ENCODE data around the gene TNFAIP8L3. TPM values are rescaled to one million over a fixed set of nuclear protein-coding genes. Genes with fewer than 3 reads are reported as not detected.

Gene TNFAIP8L3
- total RNA-seq, 1 donor from 2014 or later: 4.6 TPM

DNA sequence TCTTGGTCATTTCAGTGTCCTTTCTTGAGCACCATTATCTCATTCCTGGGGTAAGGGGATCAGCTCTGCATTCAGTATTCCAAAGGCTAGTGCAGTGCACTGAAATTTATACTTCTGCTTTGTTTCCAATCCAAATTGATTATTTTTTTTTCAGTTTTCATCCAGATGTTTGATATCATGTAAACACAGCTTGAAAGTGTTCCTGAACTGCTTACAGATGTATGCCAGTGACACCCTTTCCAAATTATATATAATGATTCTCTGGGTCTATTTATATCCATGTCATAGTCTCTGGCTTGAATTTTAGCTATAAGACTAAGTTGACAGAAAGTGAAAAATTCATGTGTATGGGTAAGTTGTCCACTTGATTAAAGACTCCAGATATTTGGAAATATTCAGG lies 11.8 kb upstream of the TNFAIP8L3 start:
- no peak for DNase-seq (ENCODE audit: low spot score)
- Mint-ChIP-seq H3K4me1 (ENCODE audit: low read depth) (peaks cover 34% of the 10 kb centered on the region), H3K27me3 (ENCODE audit: low read depth) (peaks cover 8% of the 10 kb centered on the region), H3K4me3 (ENCODE audit: unreplicated experiment) (no peak overlapping the region), H3K36me3 (ENCODE audit: low read depth) (peaks cover 2% of the 10 kb centered on the region), H3K27ac (ENCODE audit: unreplicated experiment) (no peak overlapping the region), H3K9me3 (ENCODE audit: low read depth) (no peaks in the 10 kb centered on the region)
- no peak for TF ChIP-seq CTCF (IDR thresholded peaks at IDR 0.05)

DNA sequence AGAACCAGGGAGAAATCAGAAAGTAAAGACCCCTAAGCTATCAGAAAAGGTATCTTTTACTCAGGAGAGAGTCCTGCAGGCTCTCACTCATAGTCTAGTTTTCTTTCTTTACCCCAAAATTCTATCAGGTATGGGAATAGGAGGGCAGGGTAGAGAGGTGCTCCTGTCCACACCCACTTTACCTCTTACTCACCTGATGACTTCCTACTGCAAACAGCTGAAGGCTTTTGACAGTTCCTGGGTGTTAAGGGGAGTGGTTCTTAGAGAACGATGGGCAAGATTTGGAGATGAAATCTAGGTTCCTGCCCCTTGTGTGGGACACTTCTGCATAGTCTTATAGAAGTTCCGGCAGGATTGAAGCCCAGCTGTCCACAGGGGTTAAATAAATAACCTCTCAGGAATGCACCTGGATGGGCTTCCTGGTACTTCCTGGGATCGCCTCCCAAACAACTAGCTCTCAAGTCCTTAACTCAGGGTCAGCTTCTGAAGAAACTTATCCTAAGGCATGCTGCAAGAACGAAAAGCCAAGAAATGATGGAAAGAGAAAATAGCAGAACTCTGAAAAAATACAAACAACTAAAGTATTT lies 10.8 kb upstream of the TNFAIP8L3 start:
- Mint-ChIP-seq H3K4me3 (ENCODE audit: unreplicated experiment) (no peak overlapping the region), H3K27ac (ENCODE audit: unreplicated experiment) (no peak overlapping the region), H3K36me3 (ENCODE audit: low read depth) (peaks cover 2% of the 10 kb centered on the region), H3K27me3 (ENCODE audit: low read depth) (peaks cover 8% of the 10 kb centered on the region), H3K9me3 (ENCODE audit: low read depth) (no peaks in the 10 kb centered on the region), H3K4me1 (ENCODE audit: low read depth) (peaks cover 29% of the 10 kb centered on the region)
- no peak for DNase-seq (ENCODE audit: low spot score)
- TF ChIP-seq CTCF (IDR thresholded peaks at IDR 0.05): no peak

- Mint-ChIP-seq H3K27me3 (ENCODE audit: low read depth) (peaks cover 9% of the 10 kb centered on the region), H3K9me3 (ENCODE audit: low read depth) (no peaks in the 10 kb centered on the region), H3K4me1 (ENCODE audit: low read depth) (peaks cover 21% of the 10 kb centered on the region), H3K4me3 (ENCODE audit: unreplicated experiment) (no peak overlapping the region), H3K36me3 (ENCODE audit: low read depth) (peaks cover 2% of the 10 kb centered on the region), H3K27ac (ENCODE audit: unreplicated experiment) (no peak overlapping the region)
- no peak for DNase-seq (ENCODE audit: low spot score)
- no peak for TF ChIP-seq CTCF (IDR thresholded peaks at IDR 0.05)
These were observed 9.8 kb upstream of the TNFAIP8L3 start for GRCh38 chr15:51104512-51104911.

DNA sequence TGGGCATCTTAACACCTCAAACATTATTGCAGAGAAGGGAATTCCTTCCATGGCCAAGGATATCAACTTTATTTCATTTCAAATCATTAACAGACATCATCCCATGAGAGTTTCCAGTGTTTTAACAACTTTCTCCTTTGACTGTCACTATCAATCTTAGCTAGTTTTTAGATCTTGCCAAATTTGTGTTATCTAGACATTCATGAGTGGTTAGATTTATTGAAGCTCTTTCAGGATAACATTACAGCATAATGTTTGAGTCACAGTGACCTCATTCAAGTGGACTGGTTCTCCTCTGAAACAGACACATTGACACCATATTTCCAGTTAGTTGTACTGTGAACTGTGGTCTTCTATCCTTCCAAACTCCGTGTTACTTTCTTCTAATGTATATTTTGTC lies 8.6 kb upstream of the TNFAIP8L3 start:
- Mint-ChIP-seq H3K4me1 (ENCODE audit: low read depth) (peaks cover 10% of the 10 kb centered on the region), H3K4me3 (ENCODE audit: unreplicated experiment) (no peak overlapping the region), H3K27me3 (ENCODE audit: low read depth) (peaks cover 10% of the 10 kb centered on the region), H3K9me3 (ENCODE audit: low read depth) (no peaks in the 10 kb centered on the region), H3K27ac (ENCODE audit: unreplicated experiment) (no peak overlapping the region), H3K36me3 (ENCODE audit: low read depth) (peaks cover 2% of the 10 kb centered on the region)
- no peak for TF ChIP-seq CTCF (IDR thresholded peaks at IDR 0.05)
- no peak for DNase-seq (ENCODE audit: low spot score)

DNA sequence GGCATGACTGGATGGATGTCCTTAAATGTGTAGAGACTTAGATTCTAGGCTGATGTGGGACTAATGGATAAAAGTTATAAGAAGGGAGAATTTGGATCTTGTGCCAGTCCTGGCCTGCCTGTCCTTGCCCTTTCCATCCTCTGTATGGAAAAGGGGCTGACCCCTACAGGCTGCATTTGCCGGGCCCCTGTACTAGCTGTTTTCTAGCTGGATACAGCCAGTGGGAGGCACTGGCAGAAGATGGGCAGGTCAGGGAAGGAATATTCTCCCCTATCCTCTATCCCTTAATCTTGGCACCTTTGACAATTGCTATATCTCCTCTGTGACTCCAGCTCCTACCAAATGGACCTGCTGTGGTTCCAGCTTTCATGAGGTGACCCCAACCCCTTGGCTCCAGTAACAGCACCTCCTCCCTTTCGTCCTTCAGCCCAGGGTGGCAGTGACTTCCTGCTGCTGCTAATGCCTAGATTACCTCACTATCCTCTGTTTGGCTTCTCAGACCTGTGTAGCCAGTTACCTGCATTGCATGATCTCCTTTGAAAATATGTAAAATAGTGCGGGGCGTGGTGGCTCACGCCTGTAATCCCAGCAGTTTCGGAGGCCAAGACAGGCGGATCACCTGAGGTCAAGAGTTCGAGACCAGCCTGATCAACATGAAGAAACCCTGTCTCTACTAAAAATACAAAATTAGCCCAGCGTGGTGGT lies 6.2 kb upstream of the TNFAIP8L3 start:
- Mint-ChIP-seq H3K27me3 (ENCODE audit: low read depth) (peaks cover 10% of the 10 kb centered on the region), H3K4me3 (ENCODE audit: unreplicated experiment) (no peak overlapping the region), H3K4me1 (ENCODE audit: low read depth) (peaks cover 23% of the 10 kb centered on the region), H3K27ac (ENCODE audit: unreplicated experiment) (no peak overlapping the region), H3K9me3 (ENCODE audit: low read depth) (no peaks in the 10 kb centered on the region), H3K36me3 (ENCODE audit: low read depth) (peaks cover 2% of the 10 kb centered on the region)
- TF ChIP-seq CTCF (IDR thresholded peaks at IDR 0.05): no peak
- DNase-seq (ENCODE audit: low spot score): no peak
